Fibroblast of pulmonary artery (primary cell): Measurements from ENCODE around the gene SLC2A1.

Experiments used
- DNase-seq: peaks from one replicate; pipeline ENCODE4 v3.0.0-alpha.2; 2010; ENCODE audit warnings: low read depth
- H3K4me3 ChIP-seq: replicated peaks from 2 replicates; pipeline ENCODE4 v1.5.1; 2011; ENCODE audit warnings: low read depth, mild to moderate bottlenecking, control low read depth, low read length, moderate library complexity
- TF ChIP-seq, protein P1 (sequence below): IDR thresholded peaks from 2 replicates; pipeline ENCODE4 v1.5.1; 2011; ENCODE audit warnings: mild to moderate bottlenecking, control low read depth, low read length, inconsistent platforms; ENCODE audit errors: missing control alignments

SLC2A1 gene

DNA sequence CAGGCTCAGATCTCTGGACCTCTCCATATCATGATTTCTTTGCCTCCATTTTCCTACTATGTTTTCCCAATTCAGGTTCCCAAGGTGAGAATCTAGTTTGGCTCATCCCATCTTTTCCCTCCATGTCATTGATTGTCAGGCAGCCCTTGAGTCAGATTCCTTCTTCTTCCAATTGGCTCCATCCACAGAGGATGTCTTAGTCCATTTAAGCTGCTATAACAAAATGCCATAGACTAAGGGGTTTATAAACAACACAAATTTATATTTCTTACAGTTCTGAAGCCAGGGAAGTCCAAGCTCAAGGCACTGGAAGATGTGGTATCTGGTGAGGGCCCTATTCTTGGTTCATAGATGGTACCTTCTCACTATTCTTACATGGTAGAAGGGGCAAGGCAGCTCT is 42.8 kb upstream of the SLC2A1 start:
- DNase-seq, result no peak
- TF ChIP-seq, protein P1, sequence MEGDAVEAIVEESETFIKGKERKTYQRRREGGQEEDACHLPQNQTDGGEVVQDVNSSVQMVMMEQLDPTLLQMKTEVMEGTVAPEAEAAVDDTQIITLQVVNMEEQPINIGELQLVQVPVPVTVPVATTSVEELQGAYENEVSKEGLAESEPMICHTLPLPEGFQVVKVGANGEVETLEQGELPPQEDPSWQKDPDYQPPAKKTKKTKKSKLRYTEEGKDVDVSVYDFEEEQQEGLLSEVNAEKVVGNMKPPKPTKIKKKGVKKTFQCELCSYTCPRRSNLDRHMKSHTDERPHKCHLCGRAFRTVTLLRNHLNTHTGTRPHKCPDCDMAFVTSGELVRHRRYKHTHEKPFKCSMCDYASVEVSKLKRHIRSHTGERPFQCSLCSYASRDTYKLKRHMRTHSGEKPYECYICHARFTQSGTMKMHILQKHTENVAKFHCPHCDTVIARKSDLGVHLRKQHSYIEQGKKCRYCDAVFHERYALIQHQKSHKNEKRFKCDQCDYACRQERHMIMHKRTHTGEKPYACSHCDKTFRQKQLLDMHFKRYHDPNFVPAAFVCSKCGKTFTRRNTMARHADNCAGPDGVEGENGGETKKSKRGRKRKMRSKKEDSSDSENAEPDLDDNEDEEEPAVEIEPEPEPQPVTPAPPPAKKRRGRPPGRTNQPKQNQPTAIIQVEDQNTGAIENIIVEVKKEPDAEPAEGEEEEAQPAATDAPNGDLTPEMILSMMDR, result no peak
- no peak overlapping the region for H3K4me3 ChIP-seq

DNA sequence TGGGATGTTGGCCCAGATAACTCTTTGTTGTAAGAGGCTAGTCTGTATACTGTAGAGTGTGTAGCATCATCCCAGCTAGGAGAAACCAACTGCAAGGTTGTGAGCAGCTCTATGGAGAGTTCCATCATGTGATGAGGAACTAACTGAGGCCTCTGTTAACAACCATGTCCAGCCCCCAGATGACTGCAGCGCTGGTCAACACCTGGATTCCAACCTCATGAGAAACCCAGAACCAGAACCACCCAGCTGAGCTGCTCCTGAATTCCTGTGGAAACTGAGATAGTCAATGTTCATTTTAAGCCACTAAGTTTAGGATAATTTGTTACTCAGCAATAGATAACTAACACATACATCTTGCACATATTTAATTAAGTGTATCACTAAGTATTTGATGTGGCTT is 41.6 kb upstream of the SLC2A1 start:
- no peak for DNase-seq
- TF ChIP-seq, protein P1, result no peak
- H3K4me3 ChIP-seq, result no peak overlapping the region

DNA sequence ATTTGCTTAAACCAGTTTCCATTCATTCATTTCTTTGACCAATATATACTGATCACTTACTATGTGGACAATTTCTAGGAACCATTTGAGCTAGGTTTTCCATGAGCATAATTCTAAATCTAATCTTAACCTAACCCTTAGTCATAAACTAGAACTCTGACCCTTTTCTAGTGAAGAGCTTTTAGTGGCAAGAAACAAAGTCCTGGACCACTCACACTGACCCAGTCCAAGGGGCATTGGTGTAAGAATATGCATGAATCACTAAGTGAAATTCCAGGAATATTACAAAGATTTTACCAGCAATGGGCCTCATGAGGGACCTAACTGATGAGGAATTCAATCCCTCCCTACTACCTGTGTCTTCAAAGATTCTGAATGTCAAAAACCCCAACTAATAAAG is 40.6 kb upstream of the SLC2A1 start:
- H3K4me3 ChIP-seq, result no peak overlapping the region
- no peak for DNase-seq
- TF ChIP-seq, protein P1, result no peak

DNA sequence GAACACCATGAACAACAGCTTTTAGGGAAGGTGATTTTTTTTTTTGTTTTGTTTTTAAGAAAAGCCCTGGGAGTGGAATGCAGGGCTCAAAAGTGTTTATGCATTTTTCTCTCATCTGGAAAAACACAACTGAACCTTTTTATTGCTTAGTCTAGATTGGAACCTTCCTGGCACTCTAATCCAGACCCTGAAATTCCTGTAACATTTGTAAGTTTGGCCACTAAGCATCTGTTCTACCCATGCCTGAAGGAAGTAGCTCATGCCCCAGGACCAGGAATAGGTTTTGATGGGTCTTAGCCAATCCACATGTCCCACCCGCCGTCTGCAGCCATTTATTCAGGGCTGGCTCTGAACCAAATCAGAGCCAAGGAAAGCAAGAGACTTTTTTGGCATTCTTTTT is 39.7 kb upstream of the SLC2A1 start:
- DNase-seq, result no peak
- H3K4me3 ChIP-seq, result no peak overlapping the region
- TF ChIP-seq, protein P1, result no peak

DNA sequence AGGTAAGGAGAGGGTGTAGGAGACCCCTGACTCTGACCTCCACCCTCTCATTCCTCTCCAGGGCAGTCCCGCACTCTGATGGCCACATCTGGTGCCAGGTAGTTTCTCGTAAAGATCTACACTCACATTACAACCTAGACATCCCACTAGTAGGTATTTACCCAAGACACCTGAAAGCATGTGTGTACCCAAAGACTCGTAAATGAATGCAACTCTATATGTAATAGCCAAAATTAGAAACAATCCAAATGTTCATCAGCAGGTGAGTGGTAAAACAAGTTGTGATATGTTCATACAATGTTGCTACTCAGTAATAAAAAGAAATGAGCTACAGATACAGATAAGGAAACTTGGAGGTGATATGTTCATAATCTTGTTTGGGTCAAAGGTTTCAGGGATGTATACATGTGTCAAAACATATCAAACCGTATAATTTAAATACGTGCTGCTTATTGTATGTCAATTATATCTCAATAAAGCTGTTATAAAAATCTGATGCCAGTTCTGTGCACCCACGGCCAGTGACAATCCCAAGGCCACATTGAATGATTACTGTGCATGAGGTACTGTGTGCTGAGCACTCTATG is 37.8 kb upstream of the SLC2A1 start:
- no peak for DNase-seq
- H3K4me3 ChIP-seq, result no peak overlapping the region
- TF ChIP-seq, protein P1, result no peak

DNA sequence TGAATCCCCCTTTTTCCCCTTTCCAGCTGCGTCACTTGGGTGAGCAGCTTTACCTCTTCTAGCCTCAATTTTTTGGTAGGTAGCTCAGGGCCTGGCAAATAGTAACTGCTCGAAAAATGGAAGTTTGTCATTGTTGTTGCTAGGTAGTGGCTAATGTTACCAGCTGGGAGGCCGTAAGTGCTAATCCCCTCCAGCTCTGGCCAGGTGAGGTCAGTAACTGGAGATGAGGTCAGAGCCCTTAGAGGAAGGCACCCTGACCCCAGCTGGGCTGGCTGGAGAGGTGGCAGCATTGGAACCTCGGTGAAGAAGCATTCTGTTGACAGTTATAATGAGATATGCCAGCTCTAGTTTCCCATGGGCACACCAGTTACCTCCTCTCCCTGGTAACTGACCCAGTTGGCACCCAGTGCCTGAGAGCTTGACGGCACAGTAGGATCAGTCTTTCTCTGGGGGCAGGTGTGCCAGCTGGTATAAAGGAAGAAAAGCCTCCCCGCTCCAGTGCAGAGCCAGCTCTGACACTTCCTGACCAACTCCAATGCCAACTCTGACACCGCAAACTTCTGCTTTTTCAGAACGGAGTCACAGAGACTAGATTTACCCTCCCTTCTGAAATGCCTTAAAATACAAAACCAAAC is 35.0 kb upstream of the SLC2A1 start:
- no peak for DNase-seq
- no peak overlapping the region for H3K4me3 ChIP-seq
- TF ChIP-seq, protein P1, result no peak

DNA sequence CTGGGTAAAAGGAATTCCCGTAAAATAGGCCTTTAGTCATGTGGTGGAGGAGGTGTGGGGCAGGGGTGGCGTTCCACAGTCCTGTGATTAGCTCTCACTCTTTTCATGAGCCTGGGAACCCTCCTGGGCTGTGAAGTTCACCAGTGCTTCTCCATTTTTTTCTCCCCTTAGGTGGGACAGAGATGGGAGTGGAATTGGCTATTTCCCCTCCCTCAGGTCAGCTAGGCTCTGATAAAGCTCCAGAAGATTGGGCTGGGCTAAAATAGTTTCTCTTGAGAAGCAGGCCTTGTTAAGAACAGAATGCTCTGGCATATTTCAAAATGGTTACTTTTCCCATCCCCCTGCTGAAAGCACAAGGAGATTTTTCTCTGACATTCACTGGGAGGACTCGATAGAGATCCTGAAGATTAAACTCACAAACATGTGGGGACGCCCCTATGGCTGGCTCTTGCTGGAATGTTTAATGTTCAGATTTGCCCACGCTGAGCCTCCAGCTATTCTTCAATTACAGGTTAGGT is 33.4 kb upstream of the SLC2A1 start:
- TF ChIP-seq, protein P1, result no peak
- H3K4me3 ChIP-seq, result no peak overlapping the region
- DNase-seq, result no peak
